Measurements from ENCODE around the gene PSMB1. TPM values are rescaled to one million over a fixed set of nuclear protein-coding genes. Genes with fewer than 3 reads are reported as not detected.

Gene PSMB1
- total and polyA plus RNA-seq, 8 donors = 111 to 182 (median 172) TPM

- no peak overlapping the region for H3K27ac ChIP-seq
- no peaks in the 10 kb centered on the region for H3K36me3 ChIP-seq
- intact Hi-C loops (cut with DNase I) = no loop called here
- DNase-seq (no peak), ATAC-seq (no peak)
- H3K27me3 ChIP-seq = no peaks in the 10 kb centered on the region
- no peak for TF ChIP-seq CTCF (IDR thresholded peaks at IDR 0.05)
- no peak overlapping the region for H3K4me3 ChIP-seq
- no peaks in the 10 kb centered on the region for H3K4me1 ChIP-seq
- no peaks in the 10 kb centered on the region for H3K9me3 ChIP-seq
Observed at GRCh38 chr6:170490259-170490658, 62.8 kb downstream of the PSMB1 start.

GRCh38 chr6:170489836-170490235, 63.3 kb downstream of the PSMB1 start:
- H3K9me3 ChIP-seq = no peaks in the 10 kb centered on the region
- TF ChIP-seq CTCF (IDR thresholded peaks at IDR 0.05) = no peak
- DNase-seq (no peak), ATAC-seq (no peak)
- no peak overlapping the region for H3K27ac ChIP-seq
- intact Hi-C loops (cut with DNase I) = no loop called here
- no peaks in the 10 kb centered on the region for H3K27me3 ChIP-seq
- no peak overlapping the region for H3K4me3 ChIP-seq
- no peaks in the 10 kb centered on the region for H3K4me1 ChIP-seq
- no peaks in the 10 kb centered on the region for H3K36me3 ChIP-seq

GRCh38 chr6:170487707-170488329, 65.3 kb downstream of the PSMB1 start:
- intact Hi-C loops (cut with DNase I) = no loop called here
- no peak for ATAC-seq
- Histone ChIP-seq H3K36me3 (no peaks in the 10 kb centered on the region), H3K9me3 (peaks cover 0 to 5% of the 10 kb centered on the region in 2 donors), H3K4me3 (no peak overlapping the region), H3K4me1 (no peaks in the 10 kb centered on the region), H3K27me3 (no peaks in the 10 kb centered on the region), H3K27ac (no peak overlapping the region)
- no peak for TF ChIP-seq CTCF (IDR thresholded peaks at IDR 0.05)
- no peak for DNase-seq

GRCh38 chr6:170485159-170485558, 67.9 kb downstream of the PSMB1 start:
- Histone ChIP-seq H3K36me3 (no peaks in the 10 kb centered on the region), H3K9me3 (peaks cover 0 to 5% of the 10 kb centered on the region in 2 donors), H3K4me3 (no peak overlapping the region), H3K27ac (no peak overlapping the region), H3K27me3 (no peaks in the 10 kb centered on the region), H3K4me1 (peaks cover 0 to under 1% of the 10 kb centered on the region in 2 donors)
- intact Hi-C loops (cut with DNase I) = no loop called here
- DNase-seq = no peak
- no peak for ATAC-seq
- TF ChIP-seq CTCF (IDR thresholded peaks at IDR 0.05) = no peak

Other genes with a start within 250 kb of the PSMB1 start
- 10 to 100 TPM; 26.6 to 27.8 TPM for gene FAM120B, start 246.5 kb downstream of the PSMB1 start, total RNA-seq
- gene FAM120B, start 246.5 kb downstream of the PSMB1 start, polyA plus RNA-seq (ENCODE audit: insufficient read length in 6 of 6) = 10 to 100 TPM; 34.0 to 37.7 (median 36.4) TPM
- gene TBP, start 1.1 kb upstream of the PSMB1 start, total RNA-seq = 10 to 100 TPM in 1 of 2 donors, 1 to 10 TPM in 1; 9.0 to 12.9 TPM
- gene TBP, start 1.1 kb upstream of the PSMB1 start, polyA plus RNA-seq (ENCODE audit: insufficient read length in 6 of 6) = 10 to 100 TPM; 21.9 to 27.2 (median 24.5) TPM
- 10 to 100 TPM; 39.7 to 60.4 TPM for gene PDCD2, start 31.3 kb upstream of the PSMB1 start, total RNA-seq
- gene PDCD2, start 31.3 kb upstream of the PSMB1 start, polyA plus RNA-seq (ENCODE audit: insufficient read length in 6 of 6) = 10 to 100 TPM; 61.4 to 72.4 (median 65.5) TPM

All from left lung (tissue), 10 donors.